ENCODE data around the gene UQCRQ.

The UQCRQ gene

DNA sequence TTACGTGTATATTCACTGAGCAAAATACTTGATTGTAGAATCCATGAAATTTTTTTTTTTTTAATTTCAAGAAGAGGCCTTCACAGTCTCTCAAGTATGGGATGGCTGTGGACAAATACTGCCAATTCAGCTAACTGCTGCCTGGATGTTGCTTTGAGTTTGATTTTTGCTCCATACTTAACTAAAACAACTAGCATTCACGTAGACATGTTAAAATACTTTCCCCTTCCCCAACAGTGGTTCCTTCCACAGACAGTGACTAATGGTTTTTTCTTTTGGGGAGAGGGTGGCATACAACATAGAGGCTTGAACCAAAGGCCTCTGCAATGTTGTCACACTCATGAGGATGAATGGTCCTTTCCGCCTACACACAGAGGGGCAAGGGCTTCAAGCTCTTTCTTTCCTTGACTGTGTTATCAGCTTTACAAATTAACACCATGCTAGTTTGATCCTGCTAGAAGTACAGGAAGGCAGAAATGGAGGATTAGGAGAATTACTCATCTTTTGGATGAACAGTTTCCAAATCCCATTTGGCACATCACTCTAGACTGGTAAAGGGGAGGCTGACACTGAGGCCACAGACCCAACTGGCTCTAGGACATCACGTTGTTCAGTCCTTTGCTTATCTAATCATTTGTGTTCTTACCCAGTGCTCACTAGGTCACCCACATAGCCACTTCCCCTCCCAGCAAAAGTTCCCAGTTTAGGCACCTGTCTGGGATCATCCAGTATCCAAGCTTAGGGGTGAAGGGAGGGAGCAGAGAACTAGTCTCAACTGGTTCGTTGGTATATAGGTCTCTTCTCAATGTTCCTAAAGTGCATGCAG is 5.2 kb downstream of the UQCRQ start:
- DNase-seq (ENCODE audit: low spot score): no peak

DNA sequence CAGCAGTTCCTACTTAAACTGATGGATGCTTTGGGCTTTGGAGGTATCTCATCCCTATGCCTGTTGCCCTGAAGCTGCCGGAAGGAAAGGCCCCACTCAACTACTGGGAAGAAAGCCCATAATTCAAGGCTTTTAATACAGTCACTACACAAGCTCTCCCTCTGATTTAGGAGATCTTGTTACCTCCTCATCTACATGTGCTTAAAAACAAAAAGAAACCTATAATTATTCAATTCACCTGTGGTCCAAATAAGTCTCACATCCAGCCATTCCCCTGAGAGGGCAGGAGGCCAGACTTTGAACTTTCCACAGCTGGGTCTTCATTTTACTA is 6.3 kb downstream of the UQCRQ start:
- no peak for DNase-seq (ENCODE audit: low spot score)

DNA sequence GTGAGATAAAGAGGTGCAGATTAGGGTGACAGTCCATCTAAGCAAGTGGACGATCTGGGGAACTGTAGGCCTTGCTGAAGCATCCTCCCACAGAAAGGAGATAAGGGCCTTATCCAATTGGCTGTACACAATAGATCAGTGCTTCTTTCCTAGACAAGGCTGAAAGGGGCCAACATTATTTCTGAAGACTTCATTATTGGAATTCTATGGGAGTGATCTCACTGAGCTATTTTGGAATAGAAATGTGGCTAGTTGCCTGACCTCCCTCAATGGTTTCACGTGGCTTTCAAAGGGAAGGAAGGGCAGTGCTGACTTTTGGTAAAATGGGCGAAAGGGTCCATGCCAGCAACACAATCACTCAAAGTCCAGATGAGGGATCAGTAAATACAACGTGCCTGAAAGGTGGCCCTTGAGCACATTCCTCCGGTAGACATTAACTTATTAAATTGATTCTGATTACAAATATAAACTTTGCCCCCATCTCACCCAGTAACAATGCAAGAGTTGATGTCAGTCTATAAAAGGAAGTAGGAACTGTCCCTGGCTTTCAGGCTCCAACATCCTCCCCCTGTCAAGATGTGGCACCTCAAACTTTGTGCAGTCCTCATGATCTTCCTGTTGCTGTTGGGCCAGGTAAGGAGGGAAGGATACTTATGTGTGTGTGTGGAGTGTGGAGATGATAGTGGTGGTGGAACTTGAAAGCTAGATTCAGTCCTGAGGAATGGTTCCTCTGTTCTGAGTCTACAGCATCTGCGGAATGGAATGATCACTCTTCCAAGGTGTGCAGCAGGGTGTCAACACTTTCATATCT is 6.9 kb downstream of the UQCRQ start, which contains the start of gene LEAP2:
LEAP2 (plus strand) TSS at position 550 of the 811 bp plus-strand sequence; CDS start at position 577, 27 bp downstream.
- DNase-seq (ENCODE audit: low spot score): no peak

GRCh38 chr5:132873930-132874271 is 7.5 kb downstream of the UQCRQ start:
- no peak for DNase-seq (ENCODE audit: low spot score)

DNA sequence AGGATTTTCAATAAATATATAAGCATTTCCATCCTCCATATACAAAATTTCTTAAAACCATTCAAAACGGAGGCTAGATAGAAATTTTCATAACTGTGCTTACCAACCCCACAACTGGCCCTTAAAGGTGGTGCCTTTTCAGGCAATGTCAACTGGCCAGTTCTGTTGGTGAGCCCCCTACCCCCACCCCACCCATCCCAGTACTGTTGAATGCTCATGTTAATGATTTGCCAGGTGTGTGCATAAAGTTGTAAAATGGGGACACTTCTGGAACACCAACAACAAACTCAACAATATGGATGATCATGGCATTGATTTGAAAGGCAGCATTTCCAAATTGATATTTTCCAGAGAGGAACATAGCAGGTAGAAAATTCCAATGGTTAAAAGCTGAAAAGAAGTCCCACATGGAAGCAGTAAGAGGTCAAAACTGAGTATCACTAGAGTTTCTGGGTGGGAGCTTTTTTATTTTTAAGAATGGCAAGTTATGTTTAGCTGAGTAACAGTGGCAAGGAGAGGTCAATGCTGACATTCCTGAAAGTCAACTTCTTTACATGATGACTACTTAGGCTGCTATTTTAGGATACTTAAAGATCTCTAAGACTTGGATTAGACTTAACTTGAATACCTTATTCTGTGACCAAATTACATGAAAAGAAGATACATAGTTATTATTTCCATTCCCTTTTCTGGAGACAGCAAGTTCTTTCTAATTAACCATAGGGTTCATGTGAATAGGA is 9.7 kb downstream of the UQCRQ start:
- no peak for DNase-seq (ENCODE audit: low spot score)

- no peak for DNase-seq (ENCODE audit: low spot score)
Observed at GRCh38 chr5:132877466-132877865, 11.0 kb downstream of the UQCRQ start.

GRCh38 chr5:132877938-132878337 is 11.5 kb downstream of the UQCRQ start:
- no peak for DNase-seq (ENCODE audit: low spot score)

DNA sequence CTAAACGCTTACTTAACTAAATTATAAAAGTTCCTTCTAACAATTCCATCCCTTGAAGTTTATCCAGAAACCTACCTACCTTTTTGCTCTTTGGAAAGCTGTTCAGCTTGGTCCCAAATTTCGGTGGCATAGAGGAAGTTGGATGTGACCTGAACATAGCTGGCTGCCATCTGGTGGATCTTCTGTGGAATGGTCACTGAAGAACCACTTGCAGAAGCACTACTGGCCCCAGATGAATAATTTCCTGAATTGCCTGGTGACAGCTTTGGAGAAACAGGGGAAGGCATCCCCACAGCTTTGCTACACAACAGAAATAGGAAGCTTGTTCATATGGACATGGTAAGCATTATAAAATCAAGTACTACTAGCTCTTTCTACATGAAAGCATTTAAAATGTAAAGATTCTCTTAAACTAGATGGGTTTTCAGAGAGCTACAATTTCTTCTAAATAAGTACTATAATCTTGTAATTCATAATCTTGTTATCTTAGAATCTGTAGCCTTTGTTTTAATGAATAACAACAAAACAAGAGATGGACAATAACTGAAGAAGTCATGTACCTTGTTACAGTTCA is 16.9 kb downstream of the UQCRQ start:
- DNase-seq (ENCODE audit: low spot score): peak; percentile 58

DNA sequence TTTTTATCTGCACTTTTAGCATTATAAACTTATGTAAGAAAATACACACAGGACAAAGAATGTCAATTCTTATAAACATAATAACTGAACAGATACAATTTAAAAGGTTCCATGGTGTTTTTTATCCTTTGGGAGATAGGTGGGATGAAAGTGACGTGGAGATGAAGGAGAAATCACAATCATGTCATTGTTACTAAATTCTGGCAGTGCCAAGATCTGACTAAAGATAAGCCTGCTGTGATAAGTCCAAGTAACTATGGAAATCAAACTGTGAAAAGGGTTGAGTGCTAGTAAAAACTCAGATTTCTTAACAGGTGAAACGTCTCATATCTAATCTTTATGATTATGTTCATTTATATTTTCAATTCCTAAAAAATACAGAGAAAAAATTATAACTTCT is 18.1 kb downstream of the UQCRQ start:
- DNase-seq (ENCODE audit: low spot score): no peak

GRCh38 chr5:132886064-132886823 is 19.8 kb downstream of the UQCRQ start:
- no peak for DNase-seq (ENCODE audit: low spot score)

GRCh38 chr5:132887283-132887682 is 20.8 kb downstream of the UQCRQ start:
- DNase-seq (ENCODE audit: low spot score): no peak

DNA sequence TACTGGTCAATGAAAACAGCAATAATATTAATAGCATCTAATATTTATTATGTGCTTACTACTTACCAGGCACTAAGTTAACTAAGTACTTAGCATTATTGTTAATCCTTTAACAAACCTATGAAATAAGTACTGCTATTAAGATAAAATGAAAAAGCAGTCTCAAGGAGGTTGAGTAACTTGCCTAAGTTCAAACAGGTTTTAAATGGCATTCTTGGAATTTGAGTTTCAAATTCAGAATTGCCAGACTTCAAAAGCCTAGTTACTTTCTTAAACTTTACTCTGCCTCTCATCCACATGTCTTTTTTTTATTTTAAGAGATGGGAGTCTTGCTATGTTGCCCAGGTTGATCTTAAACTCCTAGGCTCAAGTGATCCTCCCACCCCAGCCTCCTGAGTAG is 23.1 kb downstream of the UQCRQ start:
- DNase-seq (ENCODE audit: low spot score): no peak

- no peak for DNase-seq (ENCODE audit: low spot score)
Observed at GRCh38 chr5:132890817-132891216, 24.4 kb downstream of the UQCRQ start.

DNA sequence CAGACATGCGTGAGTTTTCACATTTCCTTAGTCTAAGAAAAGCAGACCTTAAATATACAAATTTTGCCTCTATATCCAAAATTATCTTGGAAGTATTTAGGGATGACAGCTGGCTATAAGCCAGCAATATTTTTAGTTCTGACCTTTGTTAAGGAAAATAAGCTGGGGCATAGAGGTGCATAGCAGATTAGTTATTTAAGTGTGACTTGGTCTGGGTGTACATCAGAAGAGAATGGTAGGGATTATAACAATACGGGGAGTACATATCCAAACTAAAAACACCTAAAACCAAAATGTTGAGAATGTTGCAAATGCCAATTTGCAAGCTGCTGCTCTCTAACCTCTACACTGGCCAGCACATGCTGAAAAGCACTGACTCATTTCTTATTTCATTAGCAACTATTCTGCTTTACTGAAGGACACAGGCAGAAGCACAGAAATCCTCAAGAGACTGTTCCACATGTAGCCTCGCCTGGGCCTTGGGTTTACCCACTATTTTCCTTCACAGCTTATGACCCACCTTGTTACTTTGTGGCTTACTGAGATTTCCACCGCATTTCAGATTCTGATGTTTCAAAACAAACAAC is 29.4 kb downstream of the UQCRQ start:
- DNase-seq (ENCODE audit: low spot score): no peak

- no peak for DNase-seq (ENCODE audit: low spot score)
Observed at GRCh38 chr5:132896685-132897084, 30.2 kb downstream of the UQCRQ start.

DNA sequence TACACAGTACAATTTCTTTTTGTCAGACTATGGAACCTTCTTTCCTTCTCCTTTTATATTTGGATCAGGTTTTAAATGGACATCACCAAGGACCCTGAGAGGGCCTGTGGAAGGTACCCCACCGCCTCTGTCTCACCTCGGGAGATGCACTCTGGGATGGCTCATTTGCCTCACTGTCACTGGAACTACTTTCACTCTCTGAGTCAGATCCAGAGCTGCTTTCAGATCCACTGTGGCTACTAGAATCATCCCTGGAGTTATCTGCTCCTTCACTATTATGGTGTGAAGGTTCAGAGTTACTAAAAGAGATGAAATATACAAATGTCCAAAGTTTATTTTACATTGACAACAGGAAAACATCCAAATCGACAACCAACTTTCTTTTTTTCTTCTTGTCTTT is 31.7 kb downstream of the UQCRQ start:
- no peak for DNase-seq (ENCODE audit: low spot score)

GRCh38 chr5:132901036-132901435 is 34.6 kb downstream of the UQCRQ start:
- DNase-seq (ENCODE audit: low spot score): no peak

GRCh38 chr5:132901730-132902129 is 35.3 kb downstream of the UQCRQ start:
- DNase-seq (ENCODE audit: low spot score): no peak

DNA sequence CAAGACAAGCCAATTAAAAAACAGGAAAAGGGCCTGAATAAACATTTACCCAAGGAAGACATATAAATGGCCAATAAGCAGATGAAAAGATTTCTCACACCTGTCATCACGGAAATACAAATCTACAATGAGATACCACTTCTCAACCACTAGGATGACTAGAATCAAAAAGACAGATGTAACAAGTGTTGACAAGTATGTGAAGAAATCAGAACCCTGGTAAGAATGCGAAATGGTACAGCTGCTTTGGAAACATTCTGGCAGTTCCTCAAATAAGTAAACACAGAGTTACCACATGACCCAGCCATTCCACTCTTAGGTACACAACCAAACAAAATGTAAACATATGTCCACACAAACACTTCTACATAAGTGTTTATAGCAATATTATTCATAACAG is 39.5 kb downstream of the UQCRQ start:
- no peak for DNase-seq (ENCODE audit: low spot score)

GRCh38 chr5:132907161-132907560 is 40.7 kb downstream of the UQCRQ start:
- no peak for DNase-seq (ENCODE audit: low spot score)

GRCh38 chr5:132909702-132910101 is 43.3 kb downstream of the UQCRQ start:
- no peak for DNase-seq (ENCODE audit: low spot score)

Measured in iPS-NIHi11 (cell line).